Right atrium auricular region (tissue), 2 donors: ENCODE data around the gene ADARB2. TPM values are rescaled to one million over a fixed set of nuclear protein-coding genes. Genes with fewer than 3 reads are reported as not detected.
"Not testable (repeated sequence)": the region's sequence is repeated elsewhere in the genome, so short reads cannot be mapped to it uniquely, and the experiment has no call there.

Experiments used
- DNase-seq: peaks from one replicate; pipeline ENCODE4 v3.0.0-alpha.2; 2019; ENCODE audit warnings: low spot score
- H3K27ac ChIP-seq, 2 donors: fragments of 200-600 bp; sonication (generic); 1 replicate in 1 of 2; 2 replicates in 1 of 2; pipeline ENCODE4 v1.5.1; 2016 to 2019
- H3K27me3 ChIP-seq, 2 donors: fragments of 200-600 bp; sonication (generic); one replicate each; pipeline versions ENCODE4 v1.5.1 to v1.6.0; 2017 to 2019
- H3K36me3 ChIP-seq: fragments of 200-600 bp; sonication (generic); one replicate; pipeline ENCODE4 v1.5.1; 2016
- H3K4me1 ChIP-seq, 2 donors: fragments of 200-600 bp; sonication (generic); one replicate each; pipeline versions ENCODE4 v1.5.1 to v1.6.0; 2017 to 2019
- H3K4me3 ChIP-seq, 2 donors: fragments of 200-600 bp; sonication (generic); 1 replicate in 1 of 2; 2 replicates in 1 of 2; pipeline ENCODE4 v1.5.1; 2017 to 2019; ENCODE audit warnings: mild to moderate bottlenecking in 1 of 2, moderate library complexity in 1 of 2
- H3K9me3 ChIP-seq, 2 donors: fragments of 200-600 bp; sonication (generic); one replicate each; pipeline ENCODE4 v1.5.1; 2019
- CTCF ChIP-seq, 2 donors: fragments of 200-600 bp; sonication (generic); IDR thresholded peaks; one replicate each; pipeline ENCODE4 v1.5.1; 2019; ENCODE audit warnings: antibody characterized with exemption in 2 of 2
- total RNA-seq, 2 donors: library from RNA; depleted of rRNA; stranded (reverse); fragments of >200 nt; gene quantifications; one replicate each; pipeline ENCODE4 v1.1.0, GENCODE V29; 2016

Gene ADARB2
- total RNA-seq, 2 donors from 2014 or later: 0.33 to 0.71 TPM

GRCh38 chr10:1163204-1163660 lies 574.1 kb downstream of the ADARB2 start:
- no peaks in the 10 kb centered on the region for H3K27me3 ChIP-seq
- no peak for TF ChIP-seq CTCF (IDR thresholded peaks at IDR 0.05)
- H3K4me1 ChIP-seq: no peaks in the 10 kb centered on the region
- no peaks in the 10 kb centered on the region for H3K9me3 ChIP-seq
- no peak overlapping the region for H3K27ac ChIP-seq
- H3K4me3 ChIP-seq: no peak overlapping the region
- no peak for DNase-seq
- no peaks in the 10 kb centered on the region for H3K36me3 ChIP-seq

GRCh38 chr10:1162481-1163203 lies 574.7 kb downstream of the ADARB2 start:
- H3K36me3 ChIP-seq: no peaks in the 10 kb centered on the region
- no peak for TF ChIP-seq CTCF (IDR thresholded peaks at IDR 0.05)
- no peaks in the 10 kb centered on the region for H3K9me3 ChIP-seq
- H3K4me3 ChIP-seq: no peak overlapping the region
- no peaks in the 10 kb centered on the region for H3K4me1 ChIP-seq
- no peak for DNase-seq
- H3K27ac ChIP-seq: no peak overlapping the region
- no peaks in the 10 kb centered on the region for H3K27me3 ChIP-seq

- not testable (repeated sequence) for H3K27ac ChIP-seq, H3K9me3 ChIP-seq, H3K27me3 ChIP-seq, DNase-seq, H3K36me3 ChIP-seq, H3K4me1 ChIP-seq, H3K4me3 ChIP-seq
Observed at GRCh38 chr10:1161315-1161673, 576.0 kb downstream of the ADARB2 start.

- no peaks in the 10 kb centered on the region for H3K36me3 ChIP-seq
- H3K9me3 ChIP-seq: no peaks in the 10 kb centered on the region
- no peaks in the 10 kb centered on the region for H3K4me1 ChIP-seq
- no peak for TF ChIP-seq CTCF (IDR thresholded peaks at IDR 0.05)
- no peaks in the 10 kb centered on the region for H3K27me3 ChIP-seq
- no peak overlapping the region for H3K4me3 ChIP-seq
- no peak overlapping the region for H3K27ac ChIP-seq
- peak; percentile 43 for DNase-seq
Observed at GRCh38 chr10:1160561-1161314, 576.6 kb downstream of the ADARB2 start.

GRCh38 chr10:1159131-1160061 lies 577.9 kb downstream of the ADARB2 start:
- H3K27me3 ChIP-seq: no peaks in the 10 kb centered on the region
- TF ChIP-seq CTCF (IDR thresholded peaks at IDR 0.05): no peak
- no peaks in the 10 kb centered on the region for H3K4me1 ChIP-seq
- no peaks in the 10 kb centered on the region for H3K9me3 ChIP-seq
- H3K27ac ChIP-seq: no peak overlapping the region
- no peaks in the 10 kb centered on the region for H3K36me3 ChIP-seq
- peak; percentile 36 for DNase-seq
- no peak overlapping the region for H3K4me3 ChIP-seq

GRCh38 chr10:1158536-1158935 lies 578.8 kb downstream of the ADARB2 start:
- not testable (repeated sequence) for H3K27ac ChIP-seq, H3K36me3 ChIP-seq, H3K4me1 ChIP-seq, H3K4me3 ChIP-seq, H3K27me3 ChIP-seq, H3K9me3 ChIP-seq
- DNase-seq: peak; percentile 26
